Measurements from ENCODE around the gene HEG1.
"Not testable (repeated sequence)": the region's sequence is repeated elsewhere in the genome, so short reads cannot be mapped to it uniquely, and the experiment has no call there.

The HEG1 gene

DNA sequence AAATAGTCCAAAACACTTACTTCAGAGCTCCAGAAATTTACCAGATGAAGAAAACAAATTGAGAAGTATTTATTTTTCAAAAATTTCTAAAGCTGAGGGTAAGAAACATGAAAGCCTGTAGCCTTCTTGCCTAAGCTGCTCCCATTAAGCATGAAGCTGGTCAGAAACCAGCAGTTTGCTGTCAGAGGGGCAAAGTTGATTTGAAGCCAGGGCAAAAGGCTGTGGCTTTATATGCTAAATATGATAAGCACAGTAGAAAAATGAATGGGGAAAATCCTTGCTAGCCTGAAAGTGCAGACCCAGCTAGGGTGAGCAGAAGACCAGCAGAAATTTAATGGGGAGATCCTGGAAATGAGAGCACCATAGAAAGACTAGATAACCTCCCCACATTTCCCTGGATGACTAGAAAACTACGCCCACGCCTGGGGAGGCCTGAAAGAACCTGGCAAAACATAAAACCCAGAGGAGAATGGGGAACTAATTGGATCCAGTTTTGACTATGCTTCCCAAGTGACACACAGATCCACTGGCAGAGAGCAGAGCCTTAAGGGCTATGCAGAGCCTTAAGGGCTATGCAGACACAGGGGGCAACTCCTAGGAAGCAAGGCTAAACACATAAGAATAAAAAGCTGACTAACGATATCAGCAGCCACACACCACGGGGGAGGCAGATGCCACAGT is 43.0 kb upstream of the HEG1 start:
- H3K4me3 ChIP-seq (replicated peaks; ENCODE audit: low read depth, low read length) = no peak overlapping the region
- no peak for DNase-seq (ENCODE audit: low read depth)
- TF ChIP-seq, protein P1, sequence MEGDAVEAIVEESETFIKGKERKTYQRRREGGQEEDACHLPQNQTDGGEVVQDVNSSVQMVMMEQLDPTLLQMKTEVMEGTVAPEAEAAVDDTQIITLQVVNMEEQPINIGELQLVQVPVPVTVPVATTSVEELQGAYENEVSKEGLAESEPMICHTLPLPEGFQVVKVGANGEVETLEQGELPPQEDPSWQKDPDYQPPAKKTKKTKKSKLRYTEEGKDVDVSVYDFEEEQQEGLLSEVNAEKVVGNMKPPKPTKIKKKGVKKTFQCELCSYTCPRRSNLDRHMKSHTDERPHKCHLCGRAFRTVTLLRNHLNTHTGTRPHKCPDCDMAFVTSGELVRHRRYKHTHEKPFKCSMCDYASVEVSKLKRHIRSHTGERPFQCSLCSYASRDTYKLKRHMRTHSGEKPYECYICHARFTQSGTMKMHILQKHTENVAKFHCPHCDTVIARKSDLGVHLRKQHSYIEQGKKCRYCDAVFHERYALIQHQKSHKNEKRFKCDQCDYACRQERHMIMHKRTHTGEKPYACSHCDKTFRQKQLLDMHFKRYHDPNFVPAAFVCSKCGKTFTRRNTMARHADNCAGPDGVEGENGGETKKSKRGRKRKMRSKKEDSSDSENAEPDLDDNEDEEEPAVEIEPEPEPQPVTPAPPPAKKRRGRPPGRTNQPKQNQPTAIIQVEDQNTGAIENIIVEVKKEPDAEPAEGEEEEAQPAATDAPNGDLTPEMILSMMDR (IDR thresholded peaks at IDR 0.05; ENCODE audit: low read length, missing control alignments) = no peak

GRCh38 chr3:125090649-125091048 is 34.9 kb upstream of the HEG1 start:
- DNase-seq (ENCODE audit: low read depth) = no peak
- TF ChIP-seq, protein P1 (IDR thresholded peaks at IDR 0.05; ENCODE audit: low read length, missing control alignments) = no peak
- H3K4me3 ChIP-seq (replicated peaks; ENCODE audit: low read depth, low read length) = no peak overlapping the region

- TF ChIP-seq, protein P1 (IDR thresholded peaks at IDR 0.05; ENCODE audit: low read length, missing control alignments) = no peak
- peak; percentile 55 for DNase-seq (ENCODE audit: low read depth)
- no peak overlapping the region for H3K4me3 ChIP-seq (replicated peaks; ENCODE audit: low read depth, low read length)
Observed at GRCh38 chr3:125087768-125088391, 32.1 kb upstream of the HEG1 start.

DNA sequence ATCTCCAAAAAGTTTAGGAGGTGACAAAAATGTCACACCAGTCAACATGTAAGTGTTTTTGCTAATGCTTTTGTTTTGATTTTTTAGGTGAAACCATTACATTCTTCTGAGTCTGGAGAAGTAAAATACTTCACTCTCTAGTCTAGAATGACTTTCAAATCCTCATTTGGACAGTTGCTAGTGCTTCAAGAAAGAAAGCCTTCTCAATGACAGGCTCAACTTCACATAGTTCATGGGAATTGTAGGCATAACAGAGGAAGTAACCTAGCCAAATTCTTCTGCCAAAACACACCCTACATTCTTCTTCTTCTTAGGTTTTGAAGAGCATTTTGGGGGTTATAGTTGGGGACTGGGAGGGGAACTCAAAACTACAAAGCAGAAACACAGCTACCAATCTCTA is 29.4 kb upstream of the HEG1 start:
- no peak for DNase-seq (ENCODE audit: low read depth)
- no peak overlapping the region for H3K4me3 ChIP-seq (replicated peaks; ENCODE audit: low read depth, low read length)
- TF ChIP-seq, protein P1 (IDR thresholded peaks at IDR 0.05; ENCODE audit: low read length, missing control alignments) = no peak

DNA sequence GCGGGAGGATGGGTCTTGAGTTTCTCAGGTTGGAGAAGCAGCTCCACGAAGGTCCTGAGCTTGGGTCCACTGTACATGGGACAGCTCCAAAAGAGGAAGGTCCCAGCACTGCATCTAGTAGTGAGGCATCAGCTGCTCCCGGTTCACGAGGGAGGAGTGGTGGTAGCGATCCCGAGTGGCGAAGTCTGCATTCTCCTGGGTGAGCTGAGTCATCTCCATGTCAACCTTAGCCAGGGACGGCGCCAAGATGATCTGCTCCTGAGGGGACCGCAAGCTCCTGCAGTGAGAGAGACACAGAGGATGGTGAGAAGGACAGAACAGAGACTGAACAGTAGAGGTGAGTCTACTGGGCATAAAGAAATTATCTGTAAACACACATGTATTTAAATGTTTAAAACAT is 28.0 kb upstream of the HEG1 start:
- no peak overlapping the region for H3K4me3 ChIP-seq (replicated peaks; ENCODE audit: low read depth, low read length)
- peak; percentile 31 for DNase-seq (ENCODE audit: low read depth)
- TF ChIP-seq, protein P1 (IDR thresholded peaks at IDR 0.05; ENCODE audit: low read length, missing control alignments) = no peak

GRCh38 chr3:125082339-125082738 is 26.5 kb upstream of the HEG1 start:
- peak; percentile 60 for DNase-seq (ENCODE audit: low read depth)
- H3K4me3 ChIP-seq (replicated peaks; ENCODE audit: low read depth, low read length) = not testable (repeated sequence)

DNA sequence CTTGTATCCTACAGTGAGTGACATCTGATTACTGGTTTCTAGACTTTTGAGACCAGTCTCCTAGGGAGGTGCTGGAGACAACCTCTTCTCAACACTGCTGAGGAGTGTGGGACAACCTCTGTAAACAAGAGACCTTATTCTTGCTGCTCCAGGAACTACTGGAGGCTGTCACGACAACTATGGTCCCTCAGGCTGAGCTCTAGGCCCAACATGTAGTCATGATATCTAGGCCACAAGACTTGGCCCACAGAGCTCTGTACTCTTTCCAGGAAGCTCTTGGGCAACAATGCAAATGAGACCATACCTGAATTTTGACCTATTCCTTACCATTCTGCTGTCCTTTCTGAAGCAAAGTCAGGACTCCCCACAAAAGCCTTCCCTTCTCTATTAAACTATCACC is 24.3 kb upstream of the HEG1 start:
- DNase-seq (ENCODE audit: low read depth) = no peak
- no peak overlapping the region for H3K4me3 ChIP-seq (replicated peaks; ENCODE audit: low read depth, low read length)
- TF ChIP-seq, protein P1 (IDR thresholded peaks at IDR 0.05; ENCODE audit: low read length, missing control alignments) = no peak
